ENCODE measurements around the gene CSRNP3.
A peak's percentile ranks its signal among the peaks of the same experiment; 100 is the strongest.

CSRNP3 gene

DNA sequence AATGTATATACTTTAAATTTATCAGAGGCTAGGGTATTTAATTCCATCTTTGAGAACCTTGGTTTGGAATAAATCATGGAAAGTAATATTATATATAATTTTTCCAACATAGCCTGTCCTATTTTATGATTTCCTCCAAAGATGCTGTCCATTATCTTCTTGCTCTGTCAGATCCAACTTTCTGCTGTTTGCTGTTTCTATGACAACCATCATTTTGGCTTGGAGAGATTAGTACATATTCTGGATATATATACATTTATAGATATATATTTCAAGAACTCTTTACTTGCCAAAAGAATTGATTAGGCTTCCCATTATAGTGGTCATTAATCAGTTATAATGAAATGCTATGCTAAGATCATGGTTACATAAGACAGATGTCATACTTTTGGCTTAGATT lies 31.3 kb downstream of the CSRNP3 start:
- Histone ChIP-seq H3K9me3 (ENCODE audit: low read depth, low read length) (no peaks in the 10 kb centered on the region), H3K27ac (no peak overlapping the region), H3K4me3 (no peak overlapping the region), H3K36me3 (ENCODE audit: insufficient read depth, low read length) (peaks cover 13% of the 10 kb centered on the region; the same call in 1 of the 2 replicates), H3K9ac (ENCODE audit: insufficient read length) (no peak overlapping the region)
- no peak for DNase-seq (ENCODE audit: low read depth, low spot score)
- TF ChIP-seq FOXP2 (optimal IDR thresholded peaks at IDR 0.05; ENCODE audit: control extremely low read depth, extremely low read length, insufficient read depth): no peak
- no peak for TF ChIP-seq EZH2 (IDR thresholded peaks at IDR 0.05)
- no peak for TF ChIP-seq POLR2AphosphoS5 (IDR thresholded peaks at IDR 0.05; ENCODE audit: borderline replicate concordance, low read depth, low read length)

DNA sequence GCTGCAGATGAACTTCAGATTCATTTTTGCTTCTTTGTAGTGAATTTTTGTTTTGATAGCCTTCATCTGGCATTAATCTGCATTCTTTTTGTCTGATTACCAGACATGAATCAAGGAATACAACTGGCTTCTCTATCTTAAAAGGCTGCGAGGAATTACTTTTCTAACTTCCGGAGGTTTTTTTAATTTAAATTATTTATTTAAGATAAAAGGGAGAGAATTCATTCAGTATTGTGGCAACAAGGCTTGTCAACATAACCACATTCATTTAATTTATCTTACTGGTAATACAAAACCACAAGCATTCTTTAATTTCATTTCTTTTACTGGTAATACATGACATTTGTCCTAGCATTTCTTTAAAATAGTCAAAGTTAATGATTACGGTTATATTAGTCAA lies 36.0 kb downstream of the CSRNP3 start:
- no peaks in the 10 kb centered on the region for H3K9me3 ChIP-seq (ENCODE audit: low read depth, low read length)
- TF ChIP-seq FOXP2 (optimal IDR thresholded peaks at IDR 0.05; ENCODE audit: control extremely low read depth, extremely low read length, insufficient read depth) (no peak), POLR2AphosphoS5 (IDR thresholded peaks at IDR 0.05; ENCODE audit: borderline replicate concordance, low read depth, low read length) (no peak; the same call in 1 of the 2 replicates), EZH2 (IDR thresholded peaks at IDR 0.05) (no peak)
- peak overlapping the region; percentile 81 for H3K27ac ChIP-seq
- peaks cover 23% of the 10 kb centered on the region for H3K36me3 ChIP-seq (ENCODE audit: insufficient read depth, low read length)
- H3K9ac ChIP-seq (ENCODE audit: insufficient read length): no peak overlapping the region
- DNase-seq (ENCODE audit: low read depth, low spot score): peak; percentile 58
- peak overlapping the region; percentile 41 for H3K4me3 ChIP-seq

DNA sequence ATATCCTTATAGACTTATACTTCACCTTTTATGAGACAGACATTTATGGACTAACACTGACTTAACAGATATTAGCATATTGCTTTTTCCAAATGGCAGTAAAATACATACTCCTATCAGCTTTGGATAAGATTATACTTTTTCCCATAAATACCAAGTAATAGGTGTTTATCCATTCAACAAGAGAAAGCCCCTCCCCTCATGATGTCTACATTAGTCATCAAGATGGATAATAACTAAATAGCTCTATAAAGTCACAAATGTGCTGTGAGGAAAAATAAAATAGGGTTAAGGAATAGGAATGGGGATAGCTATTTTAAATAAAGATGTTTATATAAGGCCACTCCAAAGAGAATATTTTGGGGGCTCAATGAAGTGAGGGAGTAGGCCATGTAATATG lies 39.4 kb downstream of the CSRNP3 start:
- peaks cover 17% of the 10 kb centered on the region for H3K36me3 ChIP-seq (ENCODE audit: insufficient read depth, low read length)
- TF ChIP-seq EZH2 (IDR thresholded peaks at IDR 0.05): no peak
- TF ChIP-seq POLR2AphosphoS5 (IDR thresholded peaks at IDR 0.05; ENCODE audit: borderline replicate concordance, low read depth, low read length): no peak
- TF ChIP-seq FOXP2 (optimal IDR thresholded peaks at IDR 0.05; ENCODE audit: control extremely low read depth, extremely low read length, insufficient read depth): no peak

DNA sequence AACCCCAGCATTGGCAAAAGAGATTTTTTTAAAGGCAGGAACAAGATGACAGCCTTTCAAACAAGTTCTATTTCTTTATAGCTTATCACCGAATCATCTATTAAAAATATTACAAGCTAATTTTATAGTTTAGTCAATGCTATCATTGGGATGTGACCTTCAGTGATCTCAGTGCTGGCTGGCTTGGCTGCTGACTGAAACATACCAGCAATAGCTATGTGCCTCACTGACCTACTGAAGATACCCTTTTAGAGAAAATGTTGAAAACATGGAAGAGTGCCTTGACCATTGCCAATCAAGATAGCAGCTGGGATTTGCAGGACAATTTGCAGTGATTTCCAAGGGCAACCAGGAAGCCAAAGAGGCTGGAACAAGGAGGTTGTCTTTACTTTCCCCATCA lies 44.0 kb downstream of the CSRNP3 start:
- TF ChIP-seq FOXP2 (optimal IDR thresholded peaks at IDR 0.05; ENCODE audit: control extremely low read depth, extremely low read length, insufficient read depth): no peak
- Histone ChIP-seq H3K36me3 (ENCODE audit: insufficient read depth, low read length) (peaks cover 4% of the 10 kb centered on the region; the same call in 1 of the 2 replicates), H3K9me3 (ENCODE audit: low read depth, low read length) (no peaks in the 10 kb centered on the region), H3K27ac (no peak overlapping the region), H3K4me3 (no peak overlapping the region), H3K9ac (ENCODE audit: insufficient read length) (no peak overlapping the region)
- no peak for DNase-seq (ENCODE audit: low read depth, low spot score)

More for the DNA sequence above, 39.4 kb downstream of the CSRNP3 start:
- DNase-seq (ENCODE audit: low read depth, low spot score): no peak
- Histone ChIP-seq H3K4me3 (no peak overlapping the region), H3K9ac (ENCODE audit: insufficient read length) (no peak overlapping the region), H3K27ac (no peak overlapping the region), H3K9me3 (ENCODE audit: low read depth, low read length) (no peaks in the 10 kb centered on the region)

DNA sequence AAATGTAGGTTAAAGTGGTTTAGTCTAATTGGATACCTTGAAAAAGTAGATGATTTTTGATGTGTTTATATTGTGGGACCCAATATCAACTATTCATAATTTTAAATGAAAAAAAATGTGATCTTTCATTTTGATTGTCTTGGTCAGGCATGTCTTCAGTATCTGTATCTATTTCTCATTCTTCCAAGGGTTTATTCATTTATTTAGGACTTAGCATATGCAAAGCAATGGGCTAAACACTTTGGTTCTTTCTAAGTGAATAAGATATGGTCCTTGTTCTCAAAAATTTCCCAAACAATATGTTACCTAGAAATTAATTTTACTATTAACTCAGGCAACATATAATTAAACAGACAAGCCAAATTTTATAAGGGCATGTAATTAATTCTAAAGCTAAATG lies 49.1 kb downstream of the CSRNP3 start:
- H3K9me3 ChIP-seq (ENCODE audit: low read depth, low read length): no peaks in the 10 kb centered on the region
- TF ChIP-seq POLR2AphosphoS5 (IDR thresholded peaks at IDR 0.05; ENCODE audit: borderline replicate concordance, low read depth, low read length) (no peak), EZH2 (IDR thresholded peaks at IDR 0.05) (no peak), FOXP2 (optimal IDR thresholded peaks at IDR 0.05; ENCODE audit: control extremely low read depth, extremely low read length, insufficient read depth) (no peak)
- peaks cover 3% of the 10 kb centered on the region; the same call in 1 of the 2 replicates for H3K36me3 ChIP-seq (ENCODE audit: insufficient read depth, low read length)
- H3K27ac ChIP-seq: no peak overlapping the region
- DNase-seq (ENCODE audit: low read depth, low spot score): no peak
- H3K9ac ChIP-seq (ENCODE audit: insufficient read length): no peak overlapping the region
- no peak overlapping the region for H3K4me3 ChIP-seq

DNA sequence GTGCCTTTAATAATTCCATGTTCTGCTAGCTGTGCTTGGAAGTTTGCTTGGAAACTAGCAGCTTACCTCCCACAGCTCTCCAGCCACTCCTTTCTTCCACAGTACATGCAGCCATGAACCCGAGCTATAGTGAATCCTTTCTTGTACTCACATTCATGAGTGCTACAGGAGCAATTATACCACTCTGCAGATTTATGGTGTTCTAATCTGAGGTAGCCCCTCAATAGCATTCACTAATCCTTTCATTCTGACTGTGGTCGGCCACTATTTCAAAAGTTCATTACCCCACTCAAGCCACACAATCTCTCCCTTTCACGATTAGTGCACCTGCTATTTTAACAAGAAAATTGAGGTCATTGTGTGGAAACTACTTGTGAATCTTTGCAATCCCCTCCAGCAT lies 53.2 kb downstream of the CSRNP3 start:
- TF ChIP-seq FOXP2 (optimal IDR thresholded peaks at IDR 0.05; ENCODE audit: control extremely low read depth, extremely low read length, insufficient read depth): no peak
- TF ChIP-seq EZH2 (IDR thresholded peaks at IDR 0.05): no peak
- no peak for TF ChIP-seq POLR2AphosphoS5 (IDR thresholded peaks at IDR 0.05; ENCODE audit: borderline replicate concordance, low read depth, low read length)
- no peak for DNase-seq (ENCODE audit: low read depth, low spot score)
- no peak overlapping the region for H3K9ac ChIP-seq (ENCODE audit: insufficient read length)
- no peak overlapping the region for H3K4me3 ChIP-seq
- no peaks in the 10 kb centered on the region for H3K9me3 ChIP-seq (ENCODE audit: low read depth, low read length)
- no peak overlapping the region for H3K27ac ChIP-seq
- H3K36me3 ChIP-seq (ENCODE audit: insufficient read depth, low read length): peaks cover 3% of the 10 kb centered on the region; the same call in 1 of the 2 replicates

DNA sequence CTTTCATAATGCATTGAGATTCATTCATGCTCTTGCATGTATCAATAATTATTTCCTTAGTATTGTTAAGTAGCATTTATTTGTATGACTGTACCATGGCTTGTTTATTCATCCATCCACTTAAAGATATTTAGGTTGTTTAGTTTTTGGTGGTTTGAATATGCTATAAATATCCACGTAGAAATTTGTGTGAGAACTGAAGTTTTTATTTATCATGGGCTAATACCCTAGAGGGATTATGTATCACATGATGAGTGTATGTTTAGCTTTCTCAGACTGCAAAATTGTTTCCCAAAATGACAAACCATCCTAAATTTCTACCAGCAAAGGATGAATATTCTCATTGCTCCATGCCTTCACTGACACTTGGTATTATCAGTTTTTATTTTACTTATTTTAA lies 55.2 kb downstream of the CSRNP3 start:
- H3K4me3 ChIP-seq: no peak overlapping the region
- no peak overlapping the region for H3K27ac ChIP-seq
- H3K9ac ChIP-seq (ENCODE audit: insufficient read length): no peak overlapping the region
- DNase-seq (ENCODE audit: low read depth, low spot score): no peak
- no peaks in the 10 kb centered on the region for H3K36me3 ChIP-seq (ENCODE audit: insufficient read depth, low read length)
- TF ChIP-seq FOXP2 (optimal IDR thresholded peaks at IDR 0.05; ENCODE audit: control extremely low read depth, extremely low read length, insufficient read depth): no peak
- no peak for TF ChIP-seq EZH2 (IDR thresholded peaks at IDR 0.05)
- no peak for TF ChIP-seq POLR2AphosphoS5 (IDR thresholded peaks at IDR 0.05; ENCODE audit: borderline replicate concordance, low read depth, low read length)
- H3K9me3 ChIP-seq (ENCODE audit: low read depth, low read length): peaks cover 6% of the 10 kb centered on the region; the same call in 1 of the 2 replicates

DNA sequence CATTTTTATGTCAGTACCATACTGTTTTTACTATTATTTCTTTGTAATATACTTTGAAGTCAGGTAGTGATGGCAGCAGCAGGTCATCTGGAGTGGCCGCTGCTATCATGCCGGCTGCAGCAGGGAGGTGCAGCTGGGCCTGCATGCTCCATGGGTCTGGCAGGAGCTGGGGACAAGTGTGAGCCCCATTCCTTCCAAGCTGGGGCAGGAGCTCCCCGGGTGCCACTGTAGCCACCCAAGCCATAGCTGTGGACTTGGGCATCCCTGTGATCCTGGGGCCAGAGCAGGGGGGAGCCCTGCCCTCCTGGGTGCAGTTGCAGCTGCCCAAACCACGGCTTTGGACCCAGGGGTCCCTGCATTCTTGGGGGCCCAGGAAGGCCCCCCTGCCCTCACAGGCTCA lies 59.2 kb downstream of the CSRNP3 start:
- Histone ChIP-seq H3K27ac (no peak overlapping the region), H3K9ac (ENCODE audit: insufficient read length) (no peak overlapping the region), H3K4me3 (no peak overlapping the region), H3K9me3 (ENCODE audit: low read depth, low read length) (peaks cover 6% of the 10 kb centered on the region; the same call in 1 of the 2 replicates), H3K36me3 (ENCODE audit: insufficient read depth, low read length) (no peaks in the 10 kb centered on the region)
- TF ChIP-seq EZH2 (IDR thresholded peaks at IDR 0.05) (no peak), POLR2AphosphoS5 (IDR thresholded peaks at IDR 0.05; ENCODE audit: borderline replicate concordance, low read depth, low read length) (no peak), FOXP2 (optimal IDR thresholded peaks at IDR 0.05; ENCODE audit: control extremely low read depth, extremely low read length, insufficient read depth) (no peak)
- no peak for DNase-seq (ENCODE audit: low read depth, low spot score)

DNA sequence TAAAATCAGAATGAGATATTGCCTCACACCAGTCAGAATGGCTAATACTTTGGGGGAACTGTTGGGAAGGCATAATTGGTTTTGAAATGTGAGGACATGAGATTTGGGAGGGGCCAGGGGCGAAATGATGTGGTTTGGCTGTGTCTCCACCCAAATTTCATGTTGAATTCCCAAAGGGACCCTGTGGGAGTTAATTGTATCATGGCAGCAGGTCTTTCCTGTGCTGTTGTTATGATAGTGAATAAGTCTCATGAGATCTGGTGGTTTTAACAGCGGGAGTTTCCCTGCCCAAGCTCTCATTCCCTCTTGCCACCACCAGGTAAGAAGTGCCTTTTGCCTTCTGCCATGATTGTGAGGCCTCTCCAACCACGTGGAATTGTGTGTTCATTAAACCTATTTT lies 59.6 kb downstream of the CSRNP3 start:
- DNase-seq (ENCODE audit: low read depth, low spot score): no peak
- Histone ChIP-seq H3K9me3 (ENCODE audit: low read depth, low read length) (peaks cover 6% of the 10 kb centered on the region; the same call in 1 of the 2 replicates), H3K27ac (no peak overlapping the region), H3K36me3 (ENCODE audit: insufficient read depth, low read length) (no peaks in the 10 kb centered on the region), H3K9ac (ENCODE audit: insufficient read length) (no peak overlapping the region), H3K4me3 (no peak overlapping the region)
- no peak for TF ChIP-seq EZH2 (IDR thresholded peaks at IDR 0.05)
- no peak for TF ChIP-seq POLR2AphosphoS5 (IDR thresholded peaks at IDR 0.05; ENCODE audit: borderline replicate concordance, low read depth, low read length)
- no peak for TF ChIP-seq FOXP2 (optimal IDR thresholded peaks at IDR 0.05; ENCODE audit: control extremely low read depth, extremely low read length, insufficient read depth)

Measured in SK-N-MC (cell line).